GM19023 (cell line): ENCODE results near the gene ATP2A3.

Source experiments
- ATAC-seq: cut with Tn5 transposase; IDR thresholded peaks from one replicate; pipeline ENCODE4 v1.9.1; 2021; ENCODE audit warnings: mild to moderate bottlenecking, moderate library complexity; ENCODE audit not compliant: unreplicated experiment

ATP2A3 gene

DNA sequence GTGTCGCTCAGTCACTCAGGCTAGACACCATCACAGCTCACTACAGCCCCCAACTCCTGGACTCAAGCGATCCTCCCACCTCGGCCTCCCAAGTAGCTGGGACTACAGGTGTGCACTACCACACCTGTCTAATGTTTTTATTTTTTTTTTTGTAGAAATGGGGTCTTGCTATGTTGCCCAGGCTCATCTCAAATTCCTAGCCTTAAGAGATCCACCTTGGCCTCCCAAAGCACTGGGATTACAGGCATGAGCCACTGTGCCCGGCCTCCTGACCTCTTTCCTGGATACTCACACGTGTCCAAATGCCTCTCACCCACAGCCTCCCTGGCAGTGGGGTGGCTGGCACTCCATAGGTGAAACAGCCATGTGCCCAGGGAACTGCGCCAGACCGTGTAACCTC lies 88.9 kb downstream of the ATP2A3 start:
- no peak for ATAC-seq
